ENCODE data around the gene RBM47. TPM values are rescaled to one million over a fixed set of nuclear protein-coding genes. Genes with fewer than 3 reads are reported as not detected.
A peak's percentile ranks its signal among the peaks of the same experiment; 100 is the strongest.
"Not testable (repeated sequence)": the region's sequence is repeated elsewhere in the genome, so short reads cannot be mapped to it uniquely, and the experiment has no call there.

RBM47 gene
- polyA plus RNA-seq, 3 donors: 79.5 to 101 (median 92.8) TPM

- Histone ChIP-seq H3K9ac (ENCODE audit: insufficient read depth, low read length, poor library complexity, severe bottlenecking) (no peak overlapping the region), H3K79me2 (ENCODE audit: insufficient read depth, low read length) (peaks cover 98% of the 10 kb centered on the region), H3K36me3 (replicated peaks in 1 of 2; ENCODE audit: control insufficient read depth in 1 of 2, insufficient read depth in 2 of 2, low read length in 2 of 2) (peaks cover 8 to 52% of the 10 kb centered on the region in 2 donors), H3K4me3 (replicated peaks in 1 of 3; ENCODE audit: low read depth in 2 of 3, low read length in 3 of 3) (no peak overlapping the region), H4K20me1 (ENCODE audit: insufficient read depth, low read length) (peaks cover 100% of the 10 kb centered on the region), H3K9me3 (replicated peaks in 1 of 2; ENCODE audit: control insufficient read depth in 1 of 2, insufficient read depth in 1 of 2, low read length in 2 of 2) (no peaks in the 10 kb centered on the region), H2AFZ (ENCODE audit: insufficient read depth, low read depth, low read length, poor library complexity, severe bottlenecking) (no peak overlapping the region), H3K4me2 (replicated peaks; ENCODE audit: extremely low read depth, low read length, poor library complexity, severe bottlenecking) (no peak overlapping the region), H3K27ac (ENCODE audit: low read depth in 1 of 2, low read length in 2 of 2) (peak overlapping the region in 1 of 2 donors; percentile 58), H3K4me1 (ENCODE audit: control insufficient read depth in 1 of 2, insufficient read depth in 2 of 2, low read length in 2 of 2) (peaks cover 3 to 17% of the 10 kb centered on the region in 2 donors), H3K27me3 (ENCODE audit: control insufficient read depth in 2 of 2, insufficient read depth in 2 of 2, low read length in 2 of 2) (no peaks in the 10 kb centered on the region)
- DNase-seq: no peak
- H3K27ac Mint-ChIP-seq: peak overlapping the region in 2 of 7 donors; percentile 16 to 63
- WGBS (ENCODE audit: insufficient coverage): no CpG with 5 or more reads among the region's 4 CpGs
- peaks cover 30 to 54% of the 10 kb centered on the region in 2 donors for H3K36me3 Mint-ChIP-seq
- no peak for TF ChIP-seq CTCF (IDR thresholded peaks at IDR 0.05)
- H3K4me3 Mint-ChIP-seq: no peak overlapping the region
- H3K4me1 Mint-ChIP-seq: peaks cover 26% of the 10 kb centered on the region
- H3K27me3 Mint-ChIP-seq (ENCODE audit: low read depth in 3 of 3): no peaks in the 10 kb centered on the region
- no peaks in the 10 kb centered on the region for H3K9me3 Mint-ChIP-seq
- intact Hi-C loops (cut with micrococcal nuclease): no loop called here
These were observed 109.1 kb downstream of the RBM47 start for GRCh38 chr4:40520533-40520932.

GRCh38 chr4:40517081-40517480 lies 112.6 kb downstream of the RBM47 start:
- H3K27ac ChIP-seq (ENCODE audit: low read depth in 1 of 2, low read length in 2 of 2): peak overlapping the region in 1 of 2 donors; percentile 64
- peaks cover 98% of the 10 kb centered on the region for H3K79me2 ChIP-seq (ENCODE audit: insufficient read depth, low read length)
- H3K9ac ChIP-seq (ENCODE audit: insufficient read depth, low read length, poor library complexity, severe bottlenecking); H3K27me3 ChIP-seq (ENCODE audit: control insufficient read depth in 2 of 2, insufficient read depth in 2 of 2, low read length in 2 of 2); H3K9me3 Mint-ChIP-seq; H3K4me2 ChIP-seq (replicated peaks; ENCODE audit: extremely low read depth, low read length, poor library complexity, severe bottlenecking); DNase-seq; H3K9me3 ChIP-seq (replicated peaks in 1 of 2; ENCODE audit: control insufficient read depth in 1 of 2, insufficient read depth in 1 of 2, low read length in 2 of 2); intact Hi-C loops (cut with micrococcal nuclease); H3K4me3 ChIP-seq (replicated peaks in 1 of 3; ENCODE audit: low read depth in 2 of 3, low read length in 3 of 3); H3K4me3 Mint-ChIP-seq; H3K27me3 Mint-ChIP-seq (ENCODE audit: low read depth in 3 of 3); H2AFZ ChIP-seq (ENCODE audit: insufficient read depth, low read depth, low read length, poor library complexity, severe bottlenecking): not testable (repeated sequence)
- WGBS (ENCODE audit: insufficient coverage): 100% methylated on average over 2 of the region's 5 CpGs
- Mint-ChIP-seq H3K4me1 (peaks cover 31% of the 10 kb centered on the region), H3K27ac (peak overlapping the region; percentile 9 to 91 (median 42)), H3K36me3 (peaks cover 26 to 40% of the 10 kb centered on the region in 2 donors)
- peaks cover 3 to 17% of the 10 kb centered on the region in 2 donors for H3K4me1 ChIP-seq (ENCODE audit: control insufficient read depth in 1 of 2, insufficient read depth in 2 of 2, low read length in 2 of 2)
- peaks cover 2 to 33% of the 10 kb centered on the region in 2 donors for H3K36me3 ChIP-seq (replicated peaks in 1 of 2; ENCODE audit: control insufficient read depth in 1 of 2, insufficient read depth in 2 of 2, low read length in 2 of 2)
- H4K20me1 ChIP-seq (ENCODE audit: insufficient read depth, low read length): peaks cover 98% of the 10 kb centered on the region

Measured in CD14-positive monocyte (primary cell).